ENCODE measurements around the gene FKBP15.

The FKBP15 gene

GRCh38 chr9:113221003-113221799 is at the start of gene FKBP15, which contains the start of gene SLC31A1:
Gene FKBP15 (minus strand): TSS chr9:113221277. CDS start chr9:113221243, 34 bp downstream.
Gene SLC31A1 (plus strand): TSS chr9:113221544. CDS start chr9:113256149, 34,605 bp downstream.
- peaks cover 37% of the 10 kb centered on the region for H3K79me2 ChIP-seq (ENCODE audit: insufficient read depth, low read depth)
- peak within 1 kb of the TSS; percentile 70; the same call in 1 of the 2 replicates for H3K9ac ChIP-seq
- no peaks in the 10 kb centered on the region for H4K20me1 ChIP-seq (ENCODE audit: insufficient read depth)
- peak within 1 kb of the TSS; percentile 83 for H2AFZ ChIP-seq (ENCODE audit: low read depth)
- H3K36me3 ChIP-seq (ENCODE audit: insufficient read depth) = no peaks in the 10 kb centered on the region
- no peaks in the 10 kb centered on the region for H3K27me3 ChIP-seq (ENCODE audit: insufficient read depth, low read depth)
- TF ChIP-seq CTCF (conservative IDR thresholded peaks at IDR 0.05; ENCODE audit: low read depth, low read length) = no peak
- peak within 1 kb of the TSS; percentile 28 for H3K4me3 ChIP-seq (IDR thresholded peaks at IDR 0.05; ENCODE audit: insufficient read depth, low read depth, low read length)
- H3K4me2 ChIP-seq = peak within 1 kb of the TSS; percentile 89
- peak within 1 kb of the TSS; percentile 37 for H3K27ac ChIP-seq
- H3K4me1 ChIP-seq (ENCODE audit: low read depth, poor library complexity, severe bottlenecking) = peaks cover 25% of the 10 kb centered on the region

- H3K27ac ChIP-seq = no peak overlapping the region
- peaks cover 7% of the 10 kb centered on the region; the same call in 1 of the 2 replicates for H3K36me3 ChIP-seq (ENCODE audit: insufficient read depth)
- no peak overlapping the region for H3K4me2 ChIP-seq
- no peak for TF ChIP-seq CTCF (conservative IDR thresholded peaks at IDR 0.05; ENCODE audit: low read depth, low read length)
- no peaks in the 10 kb centered on the region for H3K27me3 ChIP-seq (ENCODE audit: insufficient read depth, low read depth)
- no peaks in the 10 kb centered on the region for H4K20me1 ChIP-seq (ENCODE audit: insufficient read depth)
- H3K9ac ChIP-seq = no peak overlapping the region
- H3K4me1 ChIP-seq (ENCODE audit: low read depth, poor library complexity, severe bottlenecking) = peaks cover 6% of the 10 kb centered on the region
- H3K79me2 ChIP-seq (ENCODE audit: insufficient read depth, low read depth) = peaks cover 3% of the 10 kb centered on the region; the same call in 1 of the 2 replicates
- no peak overlapping the region for H3K4me3 ChIP-seq (IDR thresholded peaks at IDR 0.05; ENCODE audit: insufficient read depth, low read depth, low read length)
- H2AFZ ChIP-seq (ENCODE audit: low read depth) = no peak overlapping the region
These were observed 48.8 kb upstream of the FKBP15 start for GRCh38 chr9:113269871-113270270.

GRCh38 chr9:113269355-113269754 is 48.3 kb upstream of the FKBP15 start:
- H3K4me1 ChIP-seq (ENCODE audit: low read depth, poor library complexity, severe bottlenecking) = peaks cover 6% of the 10 kb centered on the region
- TF ChIP-seq CTCF (conservative IDR thresholded peaks at IDR 0.05; ENCODE audit: low read depth, low read length) = no peak
- no peak overlapping the region for H3K4me2 ChIP-seq
- H3K9ac ChIP-seq = no peak overlapping the region
- no peak overlapping the region for H3K4me3 ChIP-seq (IDR thresholded peaks at IDR 0.05; ENCODE audit: insufficient read depth, low read depth, low read length)
- H2AFZ ChIP-seq (ENCODE audit: low read depth) = no peak overlapping the region
- H3K79me2 ChIP-seq (ENCODE audit: insufficient read depth, low read depth) = no peaks in the 10 kb centered on the region; the same call in 1 of the 2 replicates
- no peaks in the 10 kb centered on the region for H3K27me3 ChIP-seq (ENCODE audit: insufficient read depth, low read depth)
- peaks cover 7% of the 10 kb centered on the region; the same call in 1 of the 2 replicates for H3K36me3 ChIP-seq (ENCODE audit: insufficient read depth)
- H4K20me1 ChIP-seq (ENCODE audit: insufficient read depth) = no peaks in the 10 kb centered on the region
- no peak overlapping the region for H3K27ac ChIP-seq

- H3K36me3 ChIP-seq (ENCODE audit: insufficient read depth) = peaks cover 7% of the 10 kb centered on the region; the same call in 1 of the 2 replicates
- H3K27me3 ChIP-seq (ENCODE audit: insufficient read depth, low read depth) = no peaks in the 10 kb centered on the region
- no peak overlapping the region for H3K4me3 ChIP-seq (IDR thresholded peaks at IDR 0.05; ENCODE audit: insufficient read depth, low read depth, low read length)
These were observed 47.0 kb upstream of the FKBP15 start for GRCh38 chr9:113267911-113268566.

More at GRCh38 chr9:113267911-113268566, 47.0 kb upstream of the FKBP15 start:
- Histone ChIP-seq H3K4me1 (ENCODE audit: low read depth, poor library complexity, severe bottlenecking) (no peaks in the 10 kb centered on the region), H3K4me2 (no peak overlapping the region), H4K20me1 (ENCODE audit: insufficient read depth) (no peaks in the 10 kb centered on the region), H3K79me2 (ENCODE audit: insufficient read depth, low read depth) (no peaks in the 10 kb centered on the region), H3K9ac (no peak overlapping the region), H3K27ac (no peak overlapping the region), H2AFZ (ENCODE audit: low read depth) (no peak overlapping the region)
- TF ChIP-seq CTCF (conservative IDR thresholded peaks at IDR 0.05; ENCODE audit: low read depth, low read length) = no peak
